HG03457 (cell line): ENCODE results near the gene LSAMP.

ENCODE experiments used
- ATAC-seq: cut with Tn5 transposase; IDR thresholded peaks from one replicate; pipeline ENCODE4 v1.9.1; 2021; ENCODE audit warnings: moderate number of reproducible peaks; ENCODE audit not compliant: unreplicated experiment

Gene LSAMP

DNA sequence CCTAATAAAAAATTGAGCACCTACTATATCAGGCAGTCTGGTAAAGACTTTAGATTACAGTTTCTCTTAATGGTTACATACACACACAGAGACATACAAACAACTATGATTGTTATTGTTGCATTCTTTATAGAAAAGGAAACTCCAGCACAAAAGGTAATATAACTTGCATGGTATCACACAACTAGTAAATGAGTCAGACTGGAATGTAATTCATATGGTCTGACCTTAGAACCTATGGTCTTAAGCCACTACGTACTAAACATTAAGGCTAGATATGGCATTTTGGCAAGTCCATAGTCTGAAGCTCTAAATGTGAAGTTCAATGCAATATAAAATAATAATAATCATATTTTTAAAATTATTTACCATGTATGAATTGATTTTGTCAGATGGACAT is 380.6 kb downstream of the LSAMP start:
- no peak for ATAC-seq

DNA sequence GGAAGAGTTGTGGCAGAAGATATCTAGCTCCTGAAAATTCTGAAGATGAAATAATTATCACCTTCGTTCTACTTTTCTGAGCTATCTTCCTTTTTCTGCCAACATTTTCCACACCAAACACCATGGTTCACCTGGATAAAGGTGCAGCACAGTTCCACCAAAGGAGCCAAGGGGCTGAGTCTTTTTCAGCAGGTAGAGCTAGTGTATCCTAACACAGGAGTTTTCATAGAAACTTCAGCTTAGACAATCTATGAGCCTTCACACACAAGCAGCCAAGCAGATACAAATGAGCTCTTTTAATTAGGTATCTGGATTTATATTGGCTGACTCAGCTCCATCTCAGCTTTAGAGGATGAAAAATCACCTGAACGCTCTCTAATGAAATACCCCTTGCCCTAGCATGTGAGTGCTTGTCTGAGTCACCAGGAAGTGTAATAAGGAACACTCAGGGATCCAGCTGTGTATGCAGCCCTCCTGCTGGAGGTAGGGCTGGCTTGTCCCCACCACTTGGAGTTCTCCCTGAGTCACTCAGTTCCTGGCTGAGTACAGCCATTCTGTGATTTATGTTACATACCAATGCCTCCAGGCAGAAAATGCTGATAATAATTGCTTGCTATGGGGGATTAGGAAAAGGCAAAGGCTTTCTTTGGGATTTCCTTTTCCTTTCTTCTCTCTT is 385.7 kb downstream of the LSAMP start:
- no peak for ATAC-seq

DNA sequence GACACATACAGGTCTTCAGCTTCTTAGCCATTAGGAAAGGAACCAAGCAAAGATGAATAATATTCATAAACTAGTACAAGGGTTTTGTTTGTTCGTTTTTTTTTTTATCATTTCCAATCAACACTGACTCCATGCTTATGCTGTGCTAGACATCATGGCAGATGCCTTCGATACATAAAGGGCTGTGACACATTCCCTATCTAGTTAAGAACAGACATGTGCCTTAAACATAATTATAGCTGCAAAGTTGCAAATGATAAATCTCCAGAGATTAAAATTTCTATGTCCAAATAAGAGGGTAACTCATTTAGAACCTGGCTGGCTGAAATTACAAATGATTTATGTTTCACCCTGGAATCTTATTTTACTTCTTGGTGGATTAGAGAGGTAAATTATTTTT is 386.4 kb downstream of the LSAMP start:
- no peak for ATAC-seq

DNA sequence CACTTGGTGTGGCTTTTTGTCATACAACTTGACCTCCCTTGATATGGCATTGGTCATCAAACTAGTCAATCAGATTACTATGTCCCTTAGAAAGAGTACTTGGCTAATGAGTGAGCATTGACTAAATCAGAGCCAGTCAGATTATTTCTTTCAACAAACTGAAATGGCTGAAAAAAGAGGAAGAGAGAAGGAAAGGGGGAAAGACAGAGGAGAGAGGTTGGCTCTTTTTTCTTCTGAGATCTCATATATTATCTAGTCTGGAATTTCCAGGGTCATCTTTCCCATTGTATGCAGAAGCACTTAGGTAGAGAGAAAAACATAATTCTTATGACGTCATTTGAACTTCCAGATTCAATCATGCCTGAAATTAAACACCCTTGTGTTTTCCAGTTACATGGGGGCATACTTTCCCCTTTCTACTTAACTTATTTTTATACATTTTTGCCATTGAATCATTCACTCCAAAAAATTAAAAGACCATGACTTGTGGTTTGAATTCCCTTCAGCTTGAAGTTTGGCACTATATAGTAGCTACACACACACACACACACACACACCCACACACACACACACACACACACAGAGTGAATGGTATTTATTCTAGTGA is 387.8 kb downstream of the LSAMP start:
- ATAC-seq: peak; percentile 38

DNA sequence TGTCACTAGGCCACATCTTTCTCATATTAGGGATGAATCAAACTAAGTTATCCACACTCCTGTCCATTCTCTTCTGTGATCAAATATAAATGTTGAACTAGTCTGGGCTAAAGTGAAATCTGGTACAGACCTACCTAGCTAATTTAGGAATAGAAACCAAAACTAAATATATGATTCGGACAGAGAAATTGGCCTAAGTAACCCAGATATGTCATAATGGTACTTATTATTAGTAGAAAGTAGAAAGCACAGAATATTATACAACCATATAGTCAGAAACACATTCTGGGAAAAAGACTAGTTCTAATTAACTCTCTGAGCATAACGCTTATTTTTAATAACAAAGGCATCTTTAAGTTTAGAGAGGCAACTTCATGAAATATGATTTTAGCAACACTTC is 389.0 kb downstream of the LSAMP start:
- ATAC-seq: peak; percentile 84

DNA sequence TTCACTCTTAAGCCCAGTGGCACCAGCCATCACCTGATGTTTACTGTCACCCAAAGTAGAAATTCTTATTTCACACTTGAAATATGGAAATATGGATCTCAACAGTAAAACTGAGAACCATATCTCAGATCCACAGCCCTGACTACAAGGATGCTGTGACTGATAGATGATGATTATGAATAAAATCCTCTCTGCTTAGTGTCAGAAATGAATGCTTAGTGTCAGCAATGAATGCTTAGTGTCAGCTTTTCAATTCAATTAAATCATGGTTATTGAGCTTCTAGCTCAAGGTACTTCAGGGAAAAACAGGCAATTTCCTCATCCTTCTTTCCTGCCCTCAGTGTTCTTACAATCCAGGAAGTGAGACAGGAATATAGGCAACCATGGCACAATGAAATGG is 392.3 kb downstream of the LSAMP start:
- ATAC-seq: no peak

DNA sequence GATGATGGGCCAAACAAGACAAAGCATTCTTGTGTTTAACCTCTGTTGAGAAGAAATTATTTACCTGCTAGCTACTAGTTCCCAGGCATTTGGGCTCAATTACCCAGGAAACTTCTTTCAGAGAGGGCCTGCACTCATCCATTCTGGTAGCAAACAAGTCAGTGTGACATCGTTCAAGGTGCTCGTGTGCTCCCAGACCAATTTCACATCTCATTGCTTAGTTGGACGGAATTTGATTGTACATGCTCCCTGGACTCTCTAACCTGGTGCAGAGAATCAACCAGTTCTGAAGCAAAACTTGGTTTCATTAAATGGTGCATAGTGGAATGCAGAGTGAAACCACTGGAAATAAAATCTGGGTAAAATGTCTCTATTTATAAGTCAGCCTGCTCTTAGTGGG is 392.7 kb downstream of the LSAMP start:
- ATAC-seq: no peak

DNA sequence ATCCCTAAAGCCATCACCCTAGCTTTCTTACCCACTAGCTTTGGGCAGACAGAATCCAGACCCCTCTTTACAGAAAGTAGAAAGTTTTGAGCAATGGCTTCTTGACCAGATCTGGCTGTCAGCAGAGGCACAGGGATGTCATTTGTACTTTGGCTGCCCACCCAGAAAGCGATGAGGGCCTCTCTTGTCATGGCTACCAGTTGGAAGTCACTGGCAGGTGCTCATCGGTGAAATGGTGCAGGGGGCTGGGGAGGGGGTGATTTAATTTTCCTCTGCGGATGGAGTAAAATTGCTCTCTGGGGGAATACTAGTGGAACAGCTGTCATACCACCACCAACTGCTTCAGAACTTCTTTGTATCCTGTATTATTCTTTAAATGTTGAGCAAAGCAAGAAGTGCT is 393.7 kb downstream of the LSAMP start:
- ATAC-seq: no peak

DNA sequence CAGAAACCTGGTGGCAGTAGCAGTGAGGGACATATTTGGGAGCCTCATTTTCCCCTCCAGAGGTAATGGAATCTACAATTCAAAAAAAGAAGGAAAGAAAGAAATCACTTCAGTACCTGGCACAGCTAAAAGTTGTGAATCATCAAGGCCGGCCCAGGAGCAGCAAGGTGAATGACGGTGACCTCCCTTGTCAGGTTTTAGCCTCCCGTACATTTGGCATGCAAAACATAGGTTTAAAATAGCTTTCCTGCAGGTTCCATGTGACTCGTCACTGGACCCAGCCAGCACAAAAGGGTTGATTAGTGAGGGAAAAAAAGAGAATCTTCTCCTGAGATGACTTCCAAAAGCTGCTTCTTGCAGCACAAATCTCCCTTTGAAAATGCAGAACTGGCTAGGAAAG is 394.2 kb downstream of the LSAMP start:
- ATAC-seq: no peak

DNA sequence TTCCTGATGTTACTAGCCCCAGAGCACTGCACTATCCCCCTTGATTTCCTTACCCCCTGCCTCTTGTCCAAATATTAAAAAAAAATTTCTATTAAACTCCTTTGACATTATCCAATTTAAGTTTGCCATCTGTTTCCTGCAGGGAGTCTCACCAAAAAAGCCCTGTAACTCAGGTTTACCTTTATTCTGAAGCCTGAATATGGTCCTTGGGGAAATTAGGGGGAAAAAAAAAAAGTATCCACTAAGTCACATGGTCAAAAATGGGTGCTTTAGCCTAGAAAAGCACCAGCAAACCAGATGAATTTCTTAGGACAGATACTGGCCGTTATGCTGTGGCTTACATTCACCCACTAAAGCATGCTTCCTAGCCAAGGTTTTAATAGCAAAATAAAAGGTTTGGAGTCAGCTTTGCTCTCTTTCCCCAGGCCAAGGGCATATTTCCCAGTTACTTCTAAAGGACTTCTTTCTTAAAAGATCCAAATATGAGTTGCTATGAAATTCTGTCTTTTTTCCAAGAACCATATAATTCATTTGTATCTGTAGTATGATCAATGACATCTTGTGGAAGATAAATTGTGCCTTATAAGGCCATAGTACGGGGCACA is 394.9 kb downstream of the LSAMP start:
- no peak for ATAC-seq

DNA sequence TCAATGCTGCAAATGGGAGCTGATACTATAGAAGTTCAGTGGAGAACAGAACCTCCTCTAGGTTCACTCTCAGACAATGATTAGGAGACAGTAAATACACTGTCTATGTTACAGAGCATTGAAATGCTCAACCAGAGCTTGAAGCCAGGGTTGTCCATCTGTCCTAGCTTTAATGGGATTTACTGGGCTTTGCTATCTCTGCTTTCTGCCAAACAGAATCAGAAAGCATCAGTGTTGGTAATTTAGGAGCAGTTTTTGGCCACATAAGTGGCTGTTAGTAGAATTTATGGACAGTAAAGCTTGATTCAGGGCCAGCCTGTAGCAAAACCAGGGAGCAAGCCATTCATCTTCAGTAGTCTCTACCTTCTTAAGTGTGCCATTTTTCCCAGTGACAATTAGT is 396.3 kb downstream of the LSAMP start:
- ATAC-seq: no peak

DNA sequence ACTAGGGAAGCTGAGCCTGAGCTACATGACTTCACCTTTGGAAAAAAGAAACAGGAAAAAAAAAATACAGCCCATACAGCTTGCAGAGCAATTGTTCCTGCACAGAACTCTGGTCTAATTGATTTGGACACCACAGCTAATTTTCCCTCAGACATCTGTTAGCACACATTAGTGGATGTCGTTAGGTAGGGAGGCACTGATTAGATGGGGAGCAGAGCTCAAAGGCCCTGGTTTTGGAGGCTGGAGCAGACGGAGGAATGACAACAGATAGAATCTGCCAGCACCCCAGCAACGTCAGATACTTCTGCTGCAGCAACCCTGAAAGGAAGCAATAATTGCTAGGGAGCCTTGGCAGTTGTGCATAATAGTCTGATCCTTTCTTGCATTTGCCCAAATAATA is 398.9 kb downstream of the LSAMP start:
- no peak for ATAC-seq

DNA sequence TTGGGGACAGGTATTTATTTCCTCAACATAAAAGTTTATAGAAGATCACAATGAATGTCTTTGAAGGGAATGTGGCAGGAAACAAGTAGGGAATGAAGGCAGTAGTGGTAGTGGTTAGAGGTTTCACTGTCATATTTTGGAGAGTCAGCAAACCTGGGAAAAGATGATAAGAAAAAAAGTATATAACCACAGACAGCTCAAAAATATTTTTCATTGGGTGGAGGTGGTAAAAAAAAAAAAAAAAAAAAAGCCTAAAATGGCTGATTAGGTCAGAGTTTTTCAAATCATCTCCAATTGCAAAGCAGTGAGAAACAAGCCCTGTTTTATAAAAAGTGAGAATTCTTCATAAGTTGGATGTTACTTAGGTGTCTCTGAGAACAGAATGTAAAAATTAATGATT is 400.0 kb downstream of the LSAMP start:
- no peak for ATAC-seq

DNA sequence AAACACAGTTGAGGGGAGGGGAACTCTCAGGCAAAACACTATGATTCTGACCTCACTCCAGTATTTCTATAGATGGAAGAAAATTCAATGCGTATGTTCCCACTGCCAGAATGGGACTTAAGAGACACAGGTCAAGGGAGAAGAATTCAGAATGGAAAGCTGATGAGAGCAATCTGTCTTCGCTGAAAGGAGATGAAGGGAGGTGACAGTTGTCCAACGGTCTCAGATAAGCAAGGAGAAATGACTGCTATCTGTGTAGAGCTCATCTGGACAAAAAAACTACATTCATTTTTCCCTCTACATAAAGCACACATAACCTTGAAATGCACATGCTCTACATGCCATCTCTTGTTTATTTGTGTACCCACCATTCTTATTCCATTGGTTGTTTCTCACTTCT is 405.1 kb downstream of the LSAMP start:
- ATAC-seq: no peak

DNA sequence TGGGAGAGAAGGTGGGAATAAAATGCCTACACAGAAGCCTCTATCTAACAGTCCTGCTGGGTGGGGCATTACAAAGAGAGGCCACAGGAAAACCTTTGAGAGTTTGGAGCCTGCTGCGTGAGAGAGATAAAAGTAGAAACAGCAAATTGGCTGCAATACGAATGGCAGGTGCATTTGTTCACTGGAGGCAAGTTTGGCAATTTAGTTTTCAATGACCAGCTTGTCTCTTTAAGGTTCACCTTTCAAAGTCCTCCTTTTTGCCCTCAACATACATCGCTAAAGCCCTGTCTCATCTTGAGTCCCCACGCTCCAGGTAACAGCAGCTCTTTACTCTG is 405.7 kb downstream of the LSAMP start:
- ATAC-seq: no peak

DNA sequence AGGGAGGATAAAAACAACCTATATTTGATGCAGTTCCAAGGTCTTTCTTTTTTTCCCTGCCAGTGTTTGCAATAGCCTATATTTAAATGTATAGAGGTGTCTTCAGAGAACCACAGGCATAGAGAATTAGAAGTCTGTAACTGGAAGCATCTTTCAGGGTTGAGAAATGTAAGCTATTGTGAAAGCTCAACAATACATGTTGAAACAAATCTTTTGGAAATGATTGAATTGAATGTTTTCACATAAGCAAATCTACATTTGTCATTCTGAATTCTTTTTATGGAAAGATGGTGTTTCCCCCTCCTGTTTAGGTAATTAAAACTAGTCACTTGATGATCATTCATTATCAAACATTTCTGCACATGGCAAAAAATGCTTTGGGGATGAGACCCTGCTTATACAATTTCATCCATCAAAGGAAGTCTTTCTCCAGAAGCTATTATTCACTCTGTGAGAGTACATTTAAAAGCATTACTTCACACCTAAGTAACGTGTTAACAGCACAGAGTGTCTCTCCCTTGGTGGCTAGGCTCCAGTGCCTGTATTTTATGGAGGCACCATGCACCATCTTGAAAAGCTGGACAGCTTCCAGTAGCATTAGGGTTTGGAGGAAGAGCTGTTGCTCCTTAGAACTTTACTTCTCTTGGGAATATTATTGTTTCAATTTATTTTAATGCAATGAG is 406.2 kb downstream of the LSAMP start:
- ATAC-seq: no peak

DNA sequence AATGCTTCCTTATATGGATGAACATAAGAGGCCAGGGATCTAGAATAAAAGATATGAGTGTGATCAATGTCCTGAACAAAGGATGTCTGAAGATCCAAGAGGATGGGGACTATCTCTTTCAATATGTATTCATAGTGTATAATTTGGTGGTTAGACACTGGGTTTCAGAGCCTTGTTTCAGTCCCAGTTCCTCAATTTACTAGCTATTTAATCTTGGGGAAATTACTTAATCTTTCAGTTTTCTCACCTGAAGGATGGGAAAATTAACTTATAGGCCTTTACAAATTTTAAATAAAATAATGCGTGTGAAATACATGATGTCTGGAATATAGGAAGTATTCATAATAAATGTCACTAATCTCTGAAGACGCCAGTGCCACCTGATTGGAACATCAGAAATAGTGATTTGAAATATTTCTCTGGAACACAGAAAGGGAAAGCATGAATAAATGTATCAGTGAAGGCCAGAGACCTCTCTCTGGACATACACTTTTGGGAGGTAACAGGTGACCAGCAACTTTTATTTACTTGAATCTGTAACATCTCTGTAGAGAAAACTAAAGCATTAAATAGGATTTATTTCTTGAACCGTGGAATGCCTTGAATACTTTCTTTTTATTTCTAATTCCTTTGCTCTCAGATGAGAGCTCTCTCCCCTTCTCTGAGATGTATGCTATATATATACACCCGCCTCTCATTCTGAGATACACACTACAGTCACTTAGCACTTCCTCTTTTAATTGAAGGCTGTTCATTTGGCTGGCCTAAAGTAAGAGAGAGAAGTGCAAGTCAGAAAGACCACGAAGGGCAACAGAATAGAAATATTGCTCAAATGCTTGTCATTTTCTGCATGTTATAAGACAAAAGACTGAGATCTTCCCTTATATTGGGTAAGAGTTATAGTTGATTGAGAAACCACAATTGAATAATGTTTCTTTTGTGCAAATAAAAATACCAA is 407.1 kb downstream of the LSAMP start:
- ATAC-seq: peak; percentile 99

DNA sequence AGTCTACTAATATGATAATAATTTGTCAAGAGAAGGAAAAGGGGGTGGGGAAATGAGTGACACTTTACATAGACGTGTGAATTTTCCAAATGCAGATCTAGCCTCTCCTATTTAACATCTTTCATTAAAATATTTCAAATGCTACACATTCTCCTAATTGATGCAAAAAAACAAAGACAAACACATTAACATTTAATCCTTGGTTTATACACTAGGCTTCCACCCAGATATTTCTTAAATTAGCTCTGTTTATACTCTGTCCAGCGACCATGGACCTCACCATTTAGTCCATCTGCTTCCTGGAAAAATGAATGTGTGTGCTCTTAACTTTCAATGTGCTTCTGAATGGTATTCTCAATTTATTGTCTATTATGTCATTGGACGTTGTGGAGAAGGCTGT is 409.9 kb downstream of the LSAMP start:
- no peak for ATAC-seq

DNA sequence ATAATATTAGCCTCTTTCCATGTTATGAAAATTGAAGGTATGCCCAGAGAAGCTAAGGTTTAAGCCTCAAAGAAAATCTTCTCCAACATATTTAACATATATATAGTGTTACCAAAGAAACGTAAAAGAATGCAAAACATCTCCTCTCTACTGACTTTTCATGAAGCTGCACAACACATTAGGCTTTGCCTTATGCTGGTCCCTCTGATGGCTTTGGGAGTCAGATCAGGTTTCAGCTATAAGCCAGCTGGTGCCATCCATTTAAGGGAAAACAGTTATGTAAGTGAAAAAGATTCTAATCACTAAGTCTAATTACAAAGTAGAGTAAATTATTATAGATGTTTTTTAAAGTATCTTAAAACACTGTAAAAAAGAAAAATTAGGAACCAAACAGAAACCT is 410.5 kb downstream of the LSAMP start:
- ATAC-seq: no peak

DNA sequence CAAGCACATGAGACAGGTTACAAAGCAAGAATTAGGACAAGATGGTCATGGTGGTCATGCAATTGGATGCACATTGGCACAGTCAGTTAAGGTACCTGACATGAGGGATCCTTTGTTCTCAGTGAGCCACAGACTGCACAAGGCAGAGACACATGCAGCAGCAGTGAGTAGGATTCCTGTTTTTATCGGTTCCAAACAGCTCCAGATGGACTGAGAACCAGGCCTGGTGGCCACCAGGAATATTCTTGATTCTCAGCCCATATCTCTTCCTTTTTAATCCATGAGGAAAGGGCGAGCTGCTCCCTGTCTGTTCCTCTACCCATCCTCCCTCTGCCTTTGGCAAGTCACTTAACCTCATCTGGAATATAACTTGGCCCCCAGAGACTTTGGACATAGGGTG is 411.2 kb downstream of the LSAMP start:
- ATAC-seq: no peak

DNA sequence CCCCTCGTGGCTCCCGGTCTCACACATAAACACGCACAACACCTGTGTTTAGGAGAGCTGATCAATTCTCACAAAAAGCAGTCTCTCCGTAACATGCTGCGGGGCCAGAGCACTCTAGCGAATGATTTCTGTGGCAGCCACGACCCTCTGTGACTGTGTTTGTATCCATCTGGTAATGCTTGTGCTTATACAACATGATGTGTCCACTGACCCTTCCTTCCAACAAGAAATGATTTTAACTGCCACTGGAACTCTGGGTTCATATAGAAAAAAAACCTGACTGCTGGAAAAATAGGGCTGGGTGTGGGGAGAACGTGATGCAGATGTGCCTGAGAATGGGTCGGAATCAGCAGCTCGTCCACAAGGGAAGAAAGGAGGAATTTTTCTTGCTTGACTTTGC is 411.8 kb downstream of the LSAMP start:
- ATAC-seq: no peak
